Endodermal cell (in vitro differentiated cells): ENCODE results near the gene ALG1. TPM values are rescaled to one million over a fixed set of nuclear protein-coding genes. Genes with fewer than 3 reads are reported as not detected.

Experiments
- DNase-seq: peaks from one replicate; pipeline ENCODE4 v3.0.0-alpha.2; 2017
- H3K27ac ChIP-seq: 2 replicates; pipeline ENCODE4 v1.5.1; 2013; ENCODE audit warnings: mild to moderate bottlenecking, low read depth, low read length, moderate library complexity
- H3K27me3 ChIP-seq: 2 replicates; pipeline ENCODE4 v1.6.1; 2013; ENCODE audit warnings: mild to moderate bottlenecking, low read length, moderate library complexity; ENCODE audit not compliant: insufficient read depth, control insufficient read depth, poor library complexity, severe bottlenecking
- H3K36me3 ChIP-seq: 2 replicates; pipeline ENCODE4 v1.7.0; 2013; ENCODE audit warnings: mild to moderate bottlenecking, low read length, moderate library complexity; ENCODE audit not compliant: control insufficient read depth, insufficient read depth
- H3K4me1 ChIP-seq: one replicate; pipeline ENCODE4 v1.7.0; 2013; ENCODE audit warnings: low read length; ENCODE audit not compliant: control insufficient read depth, insufficient read depth
- H3K4me3 ChIP-seq: 2 replicates; pipeline ENCODE4 v1.5.1; 2013; ENCODE audit warnings: mild to moderate bottlenecking, low read length, moderate library complexity
- H3K9ac ChIP-seq: 2 replicates; pipeline ENCODE4 v1.6.1; 2013; ENCODE audit warnings: mild to moderate bottlenecking, low read length, moderate library complexity; ENCODE audit not compliant: poor library complexity, severe bottlenecking; ENCODE audit errors: extremely low read depth
- H3K9me3 ChIP-seq: 2 replicates; pipeline ENCODE4 v1.6.1; 2013; ENCODE audit warnings: mild to moderate bottlenecking, low read length, moderate library complexity; ENCODE audit not compliant: control insufficient read depth
- H3K27ac Mint-ChIP-seq: 2 replicates; pipeline ENCODE4 v1.8.0; 2020; ENCODE audit warnings: mixed read lengths
- H3K27me3 Mint-ChIP-seq: 2 replicates; pipeline ENCODE4 v1.8.0; 2021; ENCODE audit warnings: mild to moderate bottlenecking, mixed read lengths; ENCODE audit not compliant: insufficient read depth
- H3K36me3 Mint-ChIP-seq: 2 replicates; pipeline ENCODE4 v1.8.0; 2020; ENCODE audit warnings: low read depth, mixed read lengths
- H3K4me1 Mint-ChIP-seq: 2 replicates; pipeline ENCODE4 v1.8.0; 2020; ENCODE audit warnings: mixed read lengths
- H3K4me3 Mint-ChIP-seq: 2 replicates; pipeline ENCODE4 v1.8.0; 2020; ENCODE audit warnings: mild to moderate bottlenecking, moderate library complexity, mixed read lengths
- H3K9me3 Mint-ChIP-seq: 2 replicates; pipeline ENCODE4 v1.8.0; 2020; ENCODE audit warnings: mild to moderate bottlenecking, mixed read lengths
- CTCF ChIP-seq: fragments of 200-600 bp; sonication (generic); conservative IDR thresholded peaks from 2 replicates; pipeline ENCODE4 v1.5.0; 2021; ENCODE audit warnings: antibody characterized with exemption, mild to moderate bottlenecking
- WGBS, 2 experiments: methylation state at CpG; one replicate each; pipeline versions ENCODE4 v1.1.5 to v1.1.7; 2013; ENCODE audit warnings: missing lambda C conversion rate in 2 of 2, mixed read lengths in 1 of 2; ENCODE audit not compliant: insufficient coverage in 1 of 2, insufficient read length in 1 of 2; 5-methylcytosine and 5-hydroxymethylcytosine counted together
- total RNA-seq, 2 donors: library from RNA; stranded (reverse); fragmentation: NEBNext Ultra II Directional in 1 of 2; extraction: Animal tissue kit (Norgen Biotek cat#: 25700) in 1 of 2; gene quantifications; 2 replicates in 1 of 2; 3 replicates in 1 of 2; pipeline ENCODE4 v1.2.1, GENCODE V29; 2021

The ALG1 gene
- total RNA-seq, 2 donors from 2014 or later: 25.1 to 32.3 TPM

GRCh38 chr16:5031601-5032000 lies 40.0 kb upstream of the ALG1 start:
- Mint-ChIP-seq H3K4me3 (peak overlapping the region; percentile 28), H3K27me3 (peaks cover 11% of the 10 kb centered on the region)
- 93 to 100% methylated on average over 5 to 7 of the region's 7 CpGs for WGBS, 2 experiments

GRCh38 chr16:5032748-5033167 lies 38.9 kb upstream of the ALG1 start:
- Mint-ChIP-seq H3K27me3 (peaks cover 11% of the 10 kb centered on the region), H3K4me3 (peak overlapping the region; percentile 60), H3K27ac (no peak overlapping the region), H3K9me3 (no peaks in the 10 kb centered on the region), H3K36me3 (no peaks in the 10 kb centered on the region), H3K4me1 (peaks cover 32% of the 10 kb centered on the region)
- no peak for TF ChIP-seq CTCF
- Histone ChIP-seq H3K4me1 (peaks cover 10% of the 10 kb centered on the region), H3K27me3 (peaks cover 6% of the 10 kb centered on the region), H3K27ac (no peak overlapping the region), H3K4me3 (peak overlapping the region; percentile 82), H3K9me3 (no peaks in the 10 kb centered on the region), H3K9ac (peak overlapping the region; percentile 81), H3K36me3 (peaks cover 3% of the 10 kb centered on the region)
- no peak for DNase-seq
- WGBS, 2 experiments: 62 to 70% methylated on average over 12 of the region's 12 CpGs

More at GRCh38 chr16:5031601-5032000, 40.0 kb upstream of the ALG1 start:
- DNase-seq: no peak
- H3K9ac ChIP-seq: no peak overlapping the region
- H3K4me1 ChIP-seq: peaks cover 10% of the 10 kb centered on the region
- no peak overlapping the region for H3K27ac ChIP-seq
- H3K4me1 Mint-ChIP-seq: peaks cover 29% of the 10 kb centered on the region
- H3K9me3 Mint-ChIP-seq: no peaks in the 10 kb centered on the region
- H3K4me3 ChIP-seq: no peak overlapping the region
- H3K27me3 ChIP-seq: peaks cover 6% of the 10 kb centered on the region
- no peak for TF ChIP-seq CTCF
- no peaks in the 10 kb centered on the region for H3K36me3 Mint-ChIP-seq
- peaks cover 3% of the 10 kb centered on the region for H3K36me3 ChIP-seq
- H3K9me3 ChIP-seq: no peaks in the 10 kb centered on the region
- no peak overlapping the region for H3K27ac Mint-ChIP-seq

- peak within 1 kb of the TSS; percentile 60 for H3K4me3 Mint-ChIP-seq
- no peaks in the 10 kb centered on the region for H3K9me3 ChIP-seq
- peaks cover 32% of the 10 kb centered on the region for H3K4me1 Mint-ChIP-seq
- peaks cover 3% of the 10 kb centered on the region for H3K36me3 ChIP-seq
- DNase-seq: peak; percentile 96
- peaks cover 10% of the 10 kb centered on the region for H3K4me1 ChIP-seq
- peak within 1 kb of the TSS; percentile 92 for H3K27ac Mint-ChIP-seq
- peaks cover 11% of the 10 kb centered on the region for H3K27me3 Mint-ChIP-seq
- H3K9ac ChIP-seq: peak within 1 kb of the TSS; percentile 81
- WGBS, 2 experiments: 0 to 3% methylated on average over 35 to 104 of the region's 104 CpGs
- H3K9me3 Mint-ChIP-seq: no peaks in the 10 kb centered on the region
- peak within 1 kb of the TSS; percentile 82 for H3K4me3 ChIP-seq
- peak within 1 kb of the TSS; percentile 72 for H3K27ac ChIP-seq
- H3K36me3 Mint-ChIP-seq: no peaks in the 10 kb centered on the region
- no peak for TF ChIP-seq CTCF
- peaks cover 6% of the 10 kb centered on the region for H3K27me3 ChIP-seq
These were observed 38.1 kb upstream of the ALG1 start, which contains the start of gene NAGPA for GRCh38 chr16:5033256-5034166. TSS of gene NAGPA (minus strand) at chr16:5033935. CDS start at chr16:5033914, 21 bp downstream.
